NCI-H2171 (cell line): ENCODE measurements around the gene DAP.
"Not testable (repeated sequence)": the region's sequence is repeated elsewhere in the genome, so short reads cannot be mapped to it uniquely, and the experiment has no call there.

Source experiments
- DNase-seq: peaks from one replicate; lab custom pipeline; 2025; lab: John Stamatoyannopoulos, UW

The DAP gene

DNA sequence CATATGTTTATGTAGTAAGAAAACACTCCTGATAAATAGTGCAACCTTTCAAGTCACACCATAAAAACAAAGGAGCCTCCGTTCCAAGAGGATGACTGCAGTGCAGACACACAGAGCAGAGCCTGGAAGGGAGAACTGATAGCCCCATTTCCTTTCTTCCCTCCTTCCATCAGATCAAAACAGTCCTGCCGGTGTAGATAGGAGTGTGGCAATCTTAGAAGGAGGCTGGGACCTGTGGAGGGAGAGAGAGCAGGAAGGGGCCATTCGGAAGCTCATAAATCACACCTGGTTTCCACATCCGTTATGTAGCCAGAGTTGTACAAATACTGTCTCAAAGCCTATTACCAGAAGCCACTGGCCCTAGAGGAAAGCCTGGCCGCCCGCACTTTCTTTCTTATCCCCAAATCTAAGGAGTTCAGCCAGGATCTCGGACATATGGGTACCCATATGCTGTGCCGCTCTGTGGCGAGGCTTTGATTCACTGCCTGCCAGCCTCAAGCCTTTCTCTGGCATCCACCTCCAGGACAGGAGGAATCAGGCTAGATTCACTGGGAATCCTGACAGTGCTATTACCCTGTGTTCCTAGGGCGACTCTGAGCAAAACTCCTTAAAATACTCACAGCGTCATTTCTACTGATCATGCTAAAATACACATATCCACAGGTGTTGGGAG is 26.9 kb downstream of the DAP start:
- no peak for DNase-seq

- no peak for DNase-seq
Observed at GRCh38 chr5:10733426-10733825, 27.6 kb downstream of the DAP start.

GRCh38 chr5:10731913-10732312 is 29.1 kb downstream of the DAP start:
- DNase-seq, result no peak

DNA sequence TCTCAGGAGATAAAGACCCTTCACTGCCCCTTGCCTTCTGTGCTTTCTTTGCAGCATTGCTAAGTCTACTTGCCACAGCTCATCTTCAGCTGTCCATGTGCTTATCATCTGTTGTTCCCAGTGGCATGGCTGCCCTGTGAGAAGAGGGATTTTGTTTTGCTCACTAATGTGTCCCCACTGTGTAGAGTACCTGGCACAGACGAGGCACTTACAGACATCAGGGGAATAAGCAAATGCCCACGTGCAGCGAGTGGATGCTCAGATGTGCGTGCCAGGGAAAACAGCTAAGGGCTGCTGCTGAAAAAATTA is 31.0 kb downstream of the DAP start:
- DNase-seq, result no peak

DNA sequence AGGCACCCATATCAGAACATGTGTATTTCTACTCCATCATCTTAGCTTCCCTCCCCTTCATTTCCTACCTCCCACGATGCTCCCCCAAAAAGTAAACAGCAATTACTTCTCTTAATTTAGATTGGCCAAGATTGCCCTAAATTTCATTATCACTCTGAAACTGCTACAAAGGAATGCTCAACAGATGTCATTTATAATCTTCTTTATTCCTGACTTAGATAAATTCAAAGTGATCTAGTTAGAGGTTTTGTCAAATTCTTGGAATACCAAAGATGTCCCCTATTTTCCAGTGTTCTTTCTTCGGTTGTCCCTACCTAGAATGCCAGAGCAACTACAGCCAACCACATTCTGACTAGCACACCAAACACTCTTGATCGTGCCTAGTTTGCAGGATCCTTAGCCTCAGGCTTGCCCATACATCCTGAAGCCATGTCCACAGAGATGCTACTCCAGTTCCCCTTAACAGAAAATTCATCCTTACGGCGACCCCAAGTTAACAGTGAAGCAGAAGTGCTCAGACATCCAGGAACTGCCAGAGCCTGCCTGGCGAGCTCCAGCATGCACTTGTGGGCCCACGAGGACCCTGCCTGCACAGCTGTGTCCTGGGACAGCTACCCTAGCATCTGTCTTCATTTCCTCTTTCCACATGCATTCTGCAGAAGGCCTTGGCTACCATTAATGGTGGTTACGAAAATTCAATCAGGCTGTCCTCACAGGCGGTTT is 31.6 kb downstream of the DAP start:
- DNase-seq, result no peak

GRCh38 chr5:10728679-10729078 is 32.4 kb downstream of the DAP start:
- no peak for DNase-seq

DNA sequence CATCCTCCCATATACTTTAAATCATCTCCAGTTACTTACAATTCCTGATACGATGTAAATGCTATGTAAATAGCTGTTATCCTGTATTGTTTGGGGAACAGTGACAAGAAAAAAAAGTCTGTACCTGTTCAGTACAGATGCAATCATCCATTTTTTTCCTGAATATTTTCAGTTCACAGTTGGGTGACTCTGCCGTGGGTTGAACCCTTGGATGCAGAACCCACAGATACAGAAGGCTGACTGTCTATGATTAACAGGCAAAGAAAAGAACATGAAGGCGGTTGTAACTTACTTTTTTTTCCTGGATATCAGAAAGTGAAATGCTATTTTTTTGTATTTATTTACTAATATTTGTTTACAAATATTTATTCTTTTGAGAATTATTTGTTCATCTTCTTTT is 33.2 kb downstream of the DAP start:
- DNase-seq, result no peak

DNA sequence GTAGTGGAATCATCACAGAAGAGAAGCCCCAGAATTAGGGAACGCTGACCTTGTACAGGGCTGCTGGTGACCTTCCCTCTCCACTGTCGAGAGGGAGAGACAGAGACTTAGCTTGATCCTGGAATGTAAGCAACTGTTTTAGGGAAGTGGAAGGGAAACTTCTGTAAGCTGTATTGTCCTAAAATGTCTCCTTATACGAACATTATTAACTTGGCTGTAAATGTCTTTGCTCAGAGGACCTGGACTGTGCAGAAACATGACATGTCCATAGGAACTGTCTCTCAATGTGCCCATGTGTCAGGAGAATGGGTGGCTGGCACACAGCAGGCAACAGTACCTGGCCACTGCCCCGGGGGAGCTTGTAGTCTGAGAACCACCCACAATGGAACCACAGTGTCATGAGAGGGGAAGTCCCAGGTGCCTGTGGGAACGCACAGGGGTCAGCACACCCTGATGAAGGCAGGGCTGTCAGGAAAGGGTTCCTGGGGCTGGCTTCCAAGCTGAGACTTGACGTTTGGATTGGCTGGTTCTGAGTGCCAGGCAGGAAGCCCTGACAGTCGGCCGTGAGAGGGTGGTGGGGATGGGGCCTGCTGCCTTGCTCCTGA is 34.0 kb downstream of the DAP start:
- DNase-seq, result no peak

- DNase-seq, result no peak
Observed at GRCh38 chr5:10726179-10726912, 34.7 kb downstream of the DAP start.

DNA sequence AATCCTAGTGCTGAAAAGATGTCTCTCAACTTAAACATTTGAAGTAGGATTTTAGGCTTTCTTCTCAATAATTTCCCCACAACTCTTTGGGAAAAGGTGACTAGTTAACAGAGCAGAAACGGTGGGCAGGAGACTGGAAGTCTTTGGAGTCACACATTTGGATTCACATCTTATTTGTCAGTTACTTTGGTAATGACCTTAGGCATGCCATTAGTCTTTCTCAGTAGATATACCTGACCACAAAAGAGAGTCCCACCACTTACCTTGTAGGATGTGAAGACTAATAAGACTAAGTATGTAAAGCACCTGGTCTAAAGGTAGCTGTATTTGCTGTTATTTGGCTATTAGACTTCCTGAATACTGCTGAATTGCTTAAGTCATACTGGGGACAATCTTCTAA is 35.4 kb downstream of the DAP start:
- DNase-seq, result no peak

- peak; percentile 48 for DNase-seq
Observed at GRCh38 chr5:10724781-10725507, 36.1 kb downstream of the DAP start.

DNA sequence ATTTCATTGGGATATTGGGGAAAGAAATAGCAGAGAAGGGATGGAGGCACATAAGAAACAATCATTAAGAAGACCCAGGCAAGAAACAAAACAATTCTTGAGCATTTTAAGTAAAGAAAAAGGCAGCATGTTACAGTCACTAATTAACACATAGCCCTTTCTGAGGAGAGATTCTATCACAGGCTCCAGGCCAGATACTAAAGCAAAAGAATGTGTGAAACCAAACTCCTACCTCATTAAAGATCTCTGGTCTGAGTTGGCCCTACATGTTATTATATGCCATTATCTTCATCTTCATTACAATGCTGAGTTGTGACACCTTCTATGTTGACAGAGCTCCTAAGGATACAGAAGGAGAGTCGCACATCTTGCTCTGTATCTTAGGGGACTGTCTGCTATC is 37.5 kb downstream of the DAP start:
- no peak for DNase-seq

GRCh38 chr5:10720766-10721165 is 40.3 kb downstream of the DAP start:
- DNase-seq, result not testable (repeated sequence)

DNA sequence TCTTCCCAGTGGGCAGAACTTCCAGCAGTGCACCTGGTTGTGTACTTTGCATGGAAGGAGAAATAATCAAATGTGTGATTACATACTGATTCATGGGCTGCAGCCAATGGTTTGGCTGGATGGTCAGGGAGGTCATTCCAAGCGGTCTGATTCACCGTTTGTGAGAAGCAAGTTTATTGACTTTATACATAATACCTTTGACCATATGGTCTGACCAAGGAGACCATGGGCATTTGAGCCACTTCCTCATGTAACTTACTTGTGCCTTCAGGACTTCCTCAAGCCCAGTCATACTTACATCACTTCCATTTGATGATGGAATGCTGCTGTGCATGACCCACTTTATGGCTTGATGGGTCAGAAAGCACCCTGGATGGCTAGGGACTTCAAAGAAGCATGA is 41.1 kb downstream of the DAP start:
- no peak for DNase-seq

DNA sequence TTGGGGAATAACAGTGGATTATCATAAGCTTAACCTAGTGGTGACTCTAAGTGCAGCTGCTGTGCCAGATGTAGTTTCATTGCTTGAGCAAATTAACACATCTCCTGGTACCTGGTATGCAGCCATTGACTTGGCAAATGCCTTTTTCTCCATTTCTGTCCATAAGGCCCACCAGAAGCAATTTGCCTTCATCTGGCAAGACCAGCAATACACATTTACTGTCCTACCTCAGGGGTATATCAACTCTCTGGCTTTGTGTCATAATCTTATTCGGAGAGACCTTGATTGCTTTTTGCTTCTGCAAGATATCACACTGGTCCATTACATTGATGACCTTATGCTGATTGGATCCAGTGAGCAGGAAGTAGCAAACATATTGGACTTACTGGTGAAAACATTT is 42.4 kb downstream of the DAP start:
- not testable (repeated sequence) for DNase-seq

- DNase-seq, result not testable (repeated sequence)
Observed at GRCh38 chr5:10716825-10717224, 44.2 kb downstream of the DAP start.

DNA sequence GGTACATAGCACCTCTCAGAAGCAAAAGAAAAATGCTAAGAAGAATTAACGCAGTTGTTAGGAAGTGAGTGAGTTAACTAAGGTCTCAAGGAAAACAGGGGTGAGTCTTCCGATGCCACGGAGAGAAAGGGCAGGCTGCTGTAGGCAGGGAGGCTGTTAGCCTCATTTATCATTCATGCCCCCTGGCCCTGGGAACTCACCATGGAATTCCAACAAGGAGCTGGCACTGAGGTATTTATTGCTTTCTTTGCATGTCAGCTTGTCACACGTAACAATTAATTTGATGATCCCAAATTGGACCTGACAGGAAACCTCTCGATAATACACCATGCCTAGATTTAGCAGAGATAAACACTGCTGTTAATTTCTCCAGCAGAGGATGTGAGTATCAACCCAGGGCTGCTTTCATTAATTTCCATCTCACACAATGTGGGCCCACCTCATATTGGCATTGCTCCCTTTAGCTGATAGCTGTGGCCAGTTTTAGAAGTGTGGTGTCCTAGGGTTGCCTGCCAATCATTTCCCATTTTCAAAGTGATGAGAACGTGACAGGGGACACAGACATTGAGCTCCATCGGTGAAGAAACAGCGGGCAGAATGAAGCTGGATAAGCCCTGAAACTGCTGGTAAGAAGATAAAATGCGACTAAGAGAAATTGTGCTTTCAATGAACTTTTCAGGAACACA is 45.3 kb downstream of the DAP start:
- DNase-seq, result no peak

DNA sequence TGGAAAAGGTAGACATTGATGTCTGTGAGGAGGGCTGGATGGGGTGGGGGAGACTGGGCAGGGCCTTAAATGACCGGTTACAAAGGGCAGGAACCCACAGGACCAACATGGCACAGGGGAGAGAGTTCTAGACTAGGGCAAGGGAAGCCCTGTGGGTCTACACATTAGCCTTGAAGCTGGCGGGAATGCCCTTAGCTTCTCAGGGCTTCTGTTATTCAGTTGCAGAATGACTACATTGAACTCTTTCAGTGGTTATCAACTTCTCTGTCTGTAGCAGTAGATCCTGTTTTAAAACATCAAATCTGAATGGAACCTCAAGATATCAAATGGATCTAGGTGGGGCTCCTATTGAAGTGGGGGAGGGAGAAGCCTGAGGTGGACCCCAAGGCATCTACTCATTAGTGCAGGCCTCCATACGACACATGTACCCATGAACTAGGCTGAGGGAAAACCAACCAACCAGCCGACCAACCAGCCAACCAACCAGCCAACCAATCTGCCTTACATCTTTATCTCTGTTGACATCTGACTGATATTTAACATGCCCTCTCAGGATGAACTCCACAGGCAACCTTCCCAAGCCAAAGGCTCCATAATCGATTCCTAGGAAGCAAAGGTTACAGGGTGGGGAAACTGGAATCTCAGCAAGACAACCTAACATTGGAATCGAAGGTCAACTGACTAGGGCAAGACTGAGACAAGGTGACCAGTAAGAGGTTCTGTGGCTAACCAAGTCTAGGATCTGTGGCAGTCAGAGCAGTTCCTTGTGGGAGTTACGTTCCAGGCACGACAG is 48.3 kb downstream of the DAP start:
- no peak for DNase-seq

GRCh38 chr5:10711562-10711961 is 49.5 kb downstream of the DAP start:
- no peak for DNase-seq

DNA sequence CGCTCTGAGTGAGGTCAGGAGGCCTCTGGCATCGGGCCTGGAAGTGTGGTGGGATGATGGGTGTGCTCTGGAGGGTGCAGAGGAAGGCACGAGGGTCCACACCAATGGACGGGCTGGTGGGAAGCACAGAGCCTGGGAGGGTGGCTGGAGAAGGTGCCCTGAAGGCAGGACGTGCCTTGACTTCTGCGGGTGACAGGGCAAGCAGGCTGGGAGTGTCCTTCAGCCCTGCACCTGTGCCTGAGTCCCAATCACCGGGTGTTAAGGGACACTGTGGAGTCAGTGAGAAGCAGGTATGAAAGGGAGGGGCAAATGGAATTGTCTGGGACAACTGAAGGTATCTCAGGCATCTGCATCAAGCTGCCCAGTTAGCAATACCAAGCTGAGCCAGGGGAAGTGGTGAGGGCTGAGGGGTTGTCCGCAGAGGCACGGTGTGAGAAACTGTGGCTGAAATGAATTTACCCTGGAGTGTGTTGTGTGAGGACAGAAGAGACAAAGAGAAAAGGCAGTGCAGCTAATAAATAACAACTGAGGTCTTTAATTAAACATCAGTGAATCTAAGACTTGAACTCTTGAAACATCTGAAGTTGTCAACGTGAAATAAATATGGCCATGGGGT is 50.4 kb downstream of the DAP start:
- DNase-seq, result no peak
